Measurements from ENCODE around the gene DNAI4.

DNA sequence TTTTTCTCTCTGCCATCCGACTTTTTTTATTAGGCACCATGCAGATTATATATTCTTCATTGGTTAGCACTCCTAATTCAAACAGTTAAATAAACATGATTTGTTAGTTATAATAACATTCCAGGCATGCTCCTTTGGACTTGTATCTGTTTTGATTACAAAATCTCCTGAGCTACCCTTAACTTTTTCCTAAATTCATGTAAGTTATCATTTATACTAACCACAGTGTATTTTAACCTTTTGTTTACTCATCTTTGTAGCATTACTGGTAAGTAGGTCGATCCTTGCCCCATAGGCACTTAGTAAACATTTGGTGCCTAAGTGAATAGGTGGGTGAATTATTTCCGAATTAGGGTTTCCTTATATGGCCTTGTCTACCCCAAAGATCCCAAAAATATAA is 43.9 kb upstream of the DNAI4 start:
- TF ChIP-seq, protein P1, sequence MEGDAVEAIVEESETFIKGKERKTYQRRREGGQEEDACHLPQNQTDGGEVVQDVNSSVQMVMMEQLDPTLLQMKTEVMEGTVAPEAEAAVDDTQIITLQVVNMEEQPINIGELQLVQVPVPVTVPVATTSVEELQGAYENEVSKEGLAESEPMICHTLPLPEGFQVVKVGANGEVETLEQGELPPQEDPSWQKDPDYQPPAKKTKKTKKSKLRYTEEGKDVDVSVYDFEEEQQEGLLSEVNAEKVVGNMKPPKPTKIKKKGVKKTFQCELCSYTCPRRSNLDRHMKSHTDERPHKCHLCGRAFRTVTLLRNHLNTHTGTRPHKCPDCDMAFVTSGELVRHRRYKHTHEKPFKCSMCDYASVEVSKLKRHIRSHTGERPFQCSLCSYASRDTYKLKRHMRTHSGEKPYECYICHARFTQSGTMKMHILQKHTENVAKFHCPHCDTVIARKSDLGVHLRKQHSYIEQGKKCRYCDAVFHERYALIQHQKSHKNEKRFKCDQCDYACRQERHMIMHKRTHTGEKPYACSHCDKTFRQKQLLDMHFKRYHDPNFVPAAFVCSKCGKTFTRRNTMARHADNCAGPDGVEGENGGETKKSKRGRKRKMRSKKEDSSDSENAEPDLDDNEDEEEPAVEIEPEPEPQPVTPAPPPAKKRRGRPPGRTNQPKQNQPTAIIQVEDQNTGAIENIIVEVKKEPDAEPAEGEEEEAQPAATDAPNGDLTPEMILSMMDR (IDR thresholded peaks at IDR 0.05) = no peak
- TF ChIP-seq POLR2A (IDR thresholded peaks at IDR 0.05) = no peak

Measured in tibial nerve (tissue), 3 donors.